Measurements from ENCODE around the gene IP6K1. TPM values are rescaled to one million over a fixed set of nuclear protein-coding genes. Genes with fewer than 3 reads are reported as not detected.
"Not testable (repeated sequence)": the region's sequence is repeated elsewhere in the genome, so short reads cannot be mapped to it uniquely, and the experiment has no call there.

Gene IP6K1
- 18.5 TPM for total RNA-seq
- long read RNA-seq, full-length matches to known transcripts, result 7 of 21 reads
- long read RNA-seq, partial matches to known transcripts, result 0 of 21 reads
- long read RNA-seq, other reads (novel, unspliced or antisense), result 14 of 21 reads

GRCh38 chr3:49786357-49787181 is at the start of gene IP6K1:
TSS of gene IP6K1 (minus strand) at chr3:49786542. CDS start at chr3:49748040, 38,502 bp downstream.
- peak; percentile 100 for ATAC-seq
- DNase-seq, result peak; percentile 100
- intact Hi-C loops (cut with micrococcal nuclease), result no loop called here

GRCh38 chr3:49831341-49831740 is 45.0 kb upstream of the IP6K1 start:
- ATAC-seq (no peak), DNase-seq (no peak)
- intact Hi-C loops (cut with micrococcal nuclease), result no loop called here

DNA sequence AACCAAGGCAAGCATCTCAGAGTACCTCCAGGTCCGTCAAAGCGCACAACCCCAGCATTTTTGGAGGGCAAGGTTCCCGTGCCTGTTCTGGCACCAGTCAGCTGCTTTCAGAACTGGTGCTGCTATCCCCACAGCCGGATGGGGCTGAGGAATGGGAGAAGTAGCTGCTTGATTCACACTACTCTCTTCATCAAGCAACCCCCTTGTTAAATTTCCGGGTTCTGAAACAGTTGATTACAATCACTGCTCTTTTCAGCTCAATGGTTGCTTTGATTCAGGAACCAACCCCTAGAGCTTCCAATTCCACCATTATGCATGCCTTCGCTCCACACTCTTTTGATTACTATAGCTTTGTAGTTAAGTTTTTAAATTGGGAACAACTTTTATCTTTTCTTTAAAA is 39.7 kb upstream of the IP6K1 start:
- DNase-seq (no peak), ATAC-seq (no peak)
- intact Hi-C loops (cut with micrococcal nuclease), result no loop called here

- DNase-seq; ATAC-seq; intact Hi-C loops (cut with micrococcal nuclease): not testable (repeated sequence)
Observed at GRCh38 chr3:49823131-49823530, 36.8 kb upstream of the IP6K1 start.

GRCh38 chr3:49813497-49814174 is 27.3 kb upstream of the IP6K1 start, which contains the start of gene UBA7:
TSS of gene UBA7 (minus strand) at chr3:49813953. CDS start at chr3:49813787, 166 bp downstream.
- intact Hi-C loops (cut with micrococcal nuclease), result no loop called here
- ATAC-seq (peak; percentile 95), DNase-seq (peak; percentile 74)

GRCh38 chr3:49812916-49813496 is 26.7 kb upstream of the IP6K1 start:
- peak; percentile 37 for DNase-seq
- intact Hi-C loops (cut with micrococcal nuclease), result no loop called here
- peak; percentile 68 for ATAC-seq

DNA sequence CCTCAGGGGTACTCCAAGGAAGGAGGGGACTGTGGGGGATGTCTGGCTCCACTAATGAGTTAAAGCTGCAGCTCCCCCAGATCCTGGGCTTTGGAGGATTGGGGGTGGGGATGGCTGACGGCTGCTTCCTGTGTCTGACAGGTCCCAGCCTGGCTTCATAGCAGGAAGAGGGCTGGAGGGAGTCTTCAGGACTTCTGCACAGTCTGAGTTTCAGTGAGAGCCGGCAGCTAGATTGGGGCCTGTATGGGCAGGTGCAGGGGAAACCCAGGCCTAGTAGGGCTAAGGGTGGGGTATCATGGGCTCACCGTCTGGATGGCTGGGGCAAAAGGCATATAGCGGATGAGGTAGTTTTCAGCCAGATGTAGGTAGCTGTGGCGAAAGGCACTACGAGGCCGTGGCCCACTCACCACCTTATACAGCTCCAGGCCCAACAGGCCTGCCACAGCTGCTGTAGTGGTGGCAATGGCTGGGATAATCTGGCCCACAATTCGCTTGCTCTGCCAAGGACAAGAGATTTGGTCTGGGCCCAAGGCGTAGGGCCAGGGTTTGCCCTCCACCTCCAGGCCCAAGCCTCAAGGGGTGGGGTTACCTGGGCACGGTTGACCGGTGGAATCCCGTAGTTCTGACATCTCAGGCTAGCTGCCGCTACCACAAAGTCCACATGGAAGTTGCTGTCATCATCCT is 21.2 kb upstream of the IP6K1 start:
- DNase-seq (peak; percentile 35), ATAC-seq (no peak)
- intact Hi-C loops (cut with micrococcal nuclease), result no loop called here

DNA sequence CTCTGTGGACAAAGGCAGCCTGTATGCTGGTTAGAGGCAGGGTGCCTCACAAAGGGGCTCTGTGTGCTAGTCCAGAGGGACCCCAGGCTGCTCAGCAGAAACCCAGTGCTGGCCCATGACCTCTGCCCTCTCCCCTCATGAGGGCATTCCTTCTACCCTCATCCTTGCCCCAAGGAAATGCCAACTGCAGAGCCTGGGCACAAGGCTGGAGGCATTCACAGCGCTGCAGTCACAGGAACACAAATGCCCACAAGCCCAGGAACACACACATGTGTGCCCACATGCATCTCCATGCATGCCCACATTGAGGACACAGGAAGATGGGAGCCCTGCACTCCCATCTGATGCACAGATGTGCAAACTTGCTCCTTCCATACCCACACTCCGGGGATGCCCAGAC is 20.5 kb upstream of the IP6K1 start:
- no peak for ATAC-seq
- DNase-seq, result no peak
- intact Hi-C loops (cut with micrococcal nuclease), result no loop called here

DNA sequence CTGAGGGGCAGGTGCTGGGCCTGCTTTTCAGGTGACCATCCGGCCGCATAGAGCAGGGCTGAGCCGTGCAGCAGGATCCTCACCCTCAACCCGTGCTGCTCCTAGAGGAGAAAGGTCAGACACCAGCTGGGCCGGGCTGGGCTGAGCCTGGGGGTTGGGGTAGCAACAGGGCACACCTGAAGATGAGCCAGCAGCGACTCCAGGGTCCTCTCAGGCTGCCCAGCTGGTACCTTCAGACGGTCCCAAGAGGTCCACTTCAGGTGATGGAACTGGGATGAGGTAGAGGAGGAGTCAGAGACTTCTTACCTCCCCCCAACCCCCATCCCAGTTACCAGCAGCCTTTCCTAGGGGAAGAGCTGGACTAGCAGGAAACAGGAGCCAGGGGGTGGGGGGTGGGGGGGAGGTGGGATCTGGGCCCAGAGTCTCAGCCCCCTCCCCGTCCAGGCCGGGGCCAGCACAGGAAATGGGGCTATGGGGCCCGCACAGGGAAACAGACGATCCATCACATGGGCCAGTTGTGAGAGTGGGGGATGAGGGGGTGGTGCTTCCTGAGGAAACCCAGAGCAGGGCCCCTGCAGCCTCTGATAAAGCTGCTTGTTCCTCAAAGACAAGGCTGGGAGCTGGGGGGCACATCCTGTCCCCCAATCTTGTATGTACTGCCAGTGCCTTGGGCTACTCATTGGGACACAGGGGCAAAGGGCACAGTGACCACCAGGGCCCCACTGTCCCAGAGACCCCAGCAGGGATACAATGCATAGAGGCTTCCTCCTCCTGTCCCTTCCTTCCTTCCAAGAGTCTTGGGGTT is 19.8 kb upstream of the IP6K1 start:
- no peak for ATAC-seq
- intact Hi-C loops (cut with micrococcal nuclease), result no loop called here
- DNase-seq, result peak; percentile 40

DNA sequence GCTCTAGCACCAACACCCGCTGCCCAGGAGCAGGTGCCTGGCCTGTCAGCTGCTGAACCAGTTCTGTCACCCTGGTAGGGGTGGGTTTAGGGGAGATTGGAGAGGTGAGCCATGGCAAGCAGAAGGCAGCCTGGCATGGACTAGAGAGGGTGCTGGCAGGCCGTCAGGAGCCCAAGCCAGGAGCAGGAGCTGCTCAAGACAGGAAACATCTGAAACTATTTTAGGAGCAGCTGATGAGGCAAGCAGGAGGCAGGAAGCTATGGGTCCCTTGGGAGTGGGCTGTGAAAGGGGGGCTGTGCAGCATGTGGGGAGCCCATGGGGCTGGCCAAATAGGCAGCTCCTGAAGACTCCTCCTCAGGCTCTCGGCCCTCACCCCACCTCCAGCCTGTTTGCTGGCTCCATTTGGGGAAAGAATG is 19.0 kb upstream of the IP6K1 start:
- peak; percentile 92 for DNase-seq
- intact Hi-C loops (cut with micrococcal nuclease), result no loop called here
- ATAC-seq, result peak; percentile 72

GRCh38 chr3:49804141-49805041 is 18.0 kb upstream of the IP6K1 start:
- no peak for ATAC-seq
- DNase-seq, result peak; percentile 61
- intact Hi-C loops (cut with micrococcal nuclease), result loop anchor here (5.0 kb wide), 1 partner anchor 38 kb away; no protein-coding TSS in a partner anchor

GRCh38 chr3:49803465-49804140 is 17.3 kb upstream of the IP6K1 start:
- intact Hi-C loops (cut with micrococcal nuclease), result loop anchor here (5.0 kb wide), 1 partner anchor 39 kb away; no protein-coding TSS in a partner anchor
- ATAC-seq (peak; percentile 1), DNase-seq (peak; percentile 45)

- peak; percentile 94 for DNase-seq
- intact Hi-C loops (cut with micrococcal nuclease), result loop anchor here (5.0 kb wide), 1 partner anchor 39 kb away; no protein-coding TSS in a partner anchor
Observed at GRCh38 chr3:49802719-49803464, 16.6 kb upstream of the IP6K1 start, which contains the start of gene INKA1. TSS of gene INKA1 (plus strand) at chr3:49803261. CDS start at chr3:49803393, 132 bp downstream.

DNA sequence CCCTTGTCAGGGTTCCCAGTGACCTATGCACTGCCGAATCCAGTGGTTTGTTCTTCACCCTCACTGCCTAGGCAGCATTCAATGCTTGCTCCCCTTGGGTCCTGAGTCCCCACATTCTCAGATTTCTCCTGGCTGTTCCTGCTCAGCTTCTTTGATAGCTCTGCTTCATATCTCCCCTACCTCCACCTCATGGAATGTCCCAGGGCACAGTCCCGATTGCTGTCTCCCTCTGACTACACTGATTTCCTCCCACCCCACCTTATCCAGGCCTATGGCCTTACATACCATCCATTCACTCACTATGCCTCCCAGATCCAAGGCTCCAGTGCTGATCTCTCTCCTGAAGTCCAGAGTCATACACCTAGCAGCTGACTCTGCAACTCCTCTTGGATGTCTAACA is 14.8 kb upstream of the IP6K1 start:
- intact Hi-C loops (cut with micrococcal nuclease), result loop anchor here (5.0 kb wide), 1 partner anchor 41 kb away; no protein-coding TSS in a partner anchor
- no peak for DNase-seq
- no peak for ATAC-seq

More at GRCh38 chr3:49802719-49803464, 16.6 kb upstream of the IP6K1 start, which contains the start of gene INKA1:
- peak; percentile 82 for ATAC-seq

GRCh38 chr3:49799761-49800160 is 13.4 kb upstream of the IP6K1 start, which contains the start of gene CDHR4:
TSS of gene CDHR4 (minus strand) at chr3:49799873. CDS start at chr3:49799812, 61 bp downstream.
- peak; percentile 39 for DNase-seq
- intact Hi-C loops (cut with micrococcal nuclease), result loop anchor here (5.0 kb wide), 1 partner anchor 43 kb away; no protein-coding TSS in a partner anchor
- ATAC-seq, result no peak

All from left ventricle myocardium superior (tissue), 1 donor.